GM18861 (cell line): ENCODE measurements around the gene PRKAG2.

Experiments used
- ATAC-seq: cut with Tn5 transposase; IDR thresholded peaks from one replicate; pipeline ENCODE4 v1.9.1; 2021; ENCODE audit not compliant: unreplicated experiment

PRKAG2 gene

DNA sequence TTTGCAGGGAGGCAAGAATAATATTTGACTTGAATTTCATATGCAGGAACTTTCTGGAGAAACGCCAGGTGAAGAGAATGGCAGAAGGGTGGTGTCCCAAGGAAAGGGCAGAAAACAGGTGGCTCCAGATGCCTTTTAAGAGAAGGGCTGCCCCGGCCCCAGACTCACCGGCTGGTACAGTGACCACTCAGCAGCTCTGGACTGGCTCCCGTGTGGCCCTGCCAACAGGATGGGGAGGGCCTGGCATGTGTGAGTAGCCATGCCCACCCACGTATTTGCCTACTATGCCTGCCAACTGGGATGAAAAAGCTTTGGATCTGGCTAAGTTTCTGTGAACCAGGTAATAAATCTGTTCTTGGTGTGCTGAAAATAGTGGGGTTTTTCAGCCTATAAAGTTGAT, 159.5 kb downstream of the PRKAG2 start:
- ATAC-seq = no peak

DNA sequence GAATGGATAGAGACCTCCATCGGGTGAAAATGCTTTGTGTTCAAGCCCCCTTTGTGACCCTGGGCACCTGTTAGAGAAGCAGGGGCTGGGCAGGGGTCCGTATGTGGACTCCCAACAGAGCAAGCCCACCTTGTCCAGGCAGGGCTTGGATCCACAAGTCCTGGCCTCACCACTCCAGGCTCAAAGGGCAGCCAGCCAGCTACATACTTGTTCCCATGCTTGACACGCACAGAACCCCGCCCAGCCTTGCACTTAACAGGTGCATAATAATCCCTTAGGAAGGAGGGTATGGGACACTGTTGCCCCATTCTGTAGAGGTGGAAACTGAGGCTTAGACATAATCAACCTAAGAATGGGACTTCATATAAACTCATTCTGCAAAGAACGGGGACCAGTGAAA, 160.6 kb downstream of the PRKAG2 start:
- ATAC-seq = no peak

DNA sequence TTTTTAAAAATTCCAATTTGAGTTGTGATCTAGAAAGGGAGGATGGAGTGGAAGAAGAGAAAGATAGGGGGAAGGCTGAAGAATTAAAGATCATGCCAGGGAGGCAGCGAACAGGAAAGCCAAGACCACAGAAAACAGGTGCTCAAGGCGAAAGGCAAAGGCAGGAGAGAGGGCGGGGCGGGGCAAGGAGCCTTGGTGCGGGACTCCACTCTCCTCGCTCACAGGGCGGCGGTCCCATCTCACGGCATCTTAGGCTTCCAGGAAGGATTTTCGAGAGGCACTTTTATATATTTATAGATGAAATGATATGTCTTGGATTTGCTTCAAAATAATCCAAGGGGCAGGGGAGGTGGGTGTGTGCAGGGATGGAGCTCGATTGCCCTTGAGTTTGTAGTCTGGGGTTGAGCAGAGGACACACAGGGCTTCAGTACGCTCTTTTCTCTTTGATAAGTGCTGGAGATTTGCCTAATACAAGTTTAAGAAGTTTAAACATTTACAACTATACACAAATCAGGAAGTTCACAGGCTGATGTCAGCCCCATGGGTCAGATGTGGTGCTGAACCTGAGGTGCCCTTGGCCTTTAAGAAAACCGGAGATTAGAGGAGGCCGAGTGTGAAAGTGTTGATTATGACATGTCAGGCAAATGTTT, 161.1 kb downstream of the PRKAG2 start:
- ATAC-seq = no peak

DNA sequence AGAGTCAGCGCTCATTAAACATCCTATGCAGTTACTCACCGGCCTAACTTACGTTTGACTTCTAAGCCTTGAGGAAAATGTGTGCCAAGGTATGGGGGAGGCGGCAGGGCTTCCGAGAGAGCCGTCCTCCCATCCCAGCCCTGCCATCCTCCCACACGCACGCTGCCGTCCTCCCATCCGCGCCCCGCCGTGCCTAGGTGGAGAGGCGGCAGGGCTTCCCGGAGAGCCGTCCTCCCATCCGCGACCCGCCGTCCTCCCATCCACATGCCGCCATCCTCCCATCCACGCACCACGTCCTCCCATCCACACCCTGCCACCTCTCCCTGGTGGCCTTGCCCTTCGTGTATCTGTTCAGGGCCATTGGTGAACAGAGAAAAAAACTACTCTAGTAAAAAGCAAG, 162.7 kb downstream of the PRKAG2 start:
- ATAC-seq = no peak

DNA sequence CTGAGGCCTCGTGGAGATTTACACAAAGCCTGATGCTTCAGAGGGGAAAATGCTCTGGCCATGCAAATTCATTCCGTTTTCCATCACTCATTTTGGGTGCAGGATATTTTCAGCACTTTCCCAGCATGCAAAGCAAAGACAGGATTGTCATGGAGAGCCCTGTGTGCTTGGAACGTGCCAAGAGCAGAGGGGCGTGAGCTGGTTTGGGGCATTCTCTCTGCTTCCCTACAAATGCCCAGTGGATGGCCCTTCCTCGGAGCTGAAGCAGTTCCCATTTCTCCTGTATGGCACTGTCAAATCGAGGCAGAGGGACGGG, 164.1 kb downstream of the PRKAG2 start:
- ATAC-seq = no peak

DNA sequence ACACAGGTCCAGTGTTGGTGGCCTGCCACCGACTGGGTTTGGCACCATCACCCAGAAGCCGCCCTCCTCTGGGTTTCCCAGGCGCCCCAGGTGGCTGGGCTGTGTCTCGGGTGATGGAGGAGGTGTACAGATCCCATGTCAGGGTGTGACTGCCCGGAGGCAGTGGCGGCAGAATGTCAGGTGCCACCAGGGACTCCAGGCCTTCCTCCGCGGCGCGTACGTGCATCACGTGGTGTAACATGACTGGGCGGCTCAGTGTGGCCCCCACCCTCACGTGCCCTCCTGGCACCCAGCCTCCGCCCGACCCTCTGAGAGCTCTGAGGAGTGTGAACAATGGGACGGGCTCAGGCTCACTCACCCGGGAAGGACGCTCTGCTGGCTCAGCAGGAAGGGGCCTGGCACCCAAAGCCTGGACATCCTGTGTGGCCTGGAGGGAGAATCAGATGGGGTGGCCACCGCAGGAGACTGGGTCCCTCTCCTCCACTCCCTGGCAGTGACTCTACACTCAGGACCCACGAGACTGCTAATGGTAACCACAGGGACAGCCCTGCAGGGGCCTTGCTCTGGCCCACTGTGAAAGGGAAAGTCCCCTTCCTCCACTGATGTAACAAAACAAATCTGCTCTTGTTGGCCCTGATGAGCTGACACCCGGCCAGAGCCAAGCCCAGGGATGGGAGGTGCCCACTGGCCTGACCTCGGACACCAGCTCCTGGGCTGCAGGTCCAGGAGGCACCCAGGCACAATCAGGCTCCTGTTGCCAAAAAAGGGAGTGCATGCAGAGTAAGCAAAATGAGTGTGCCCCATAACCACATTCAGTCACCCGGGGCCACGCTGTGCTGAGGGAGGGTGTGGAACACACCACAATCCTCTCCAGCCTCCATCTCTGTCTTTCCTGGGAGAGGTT, 164.8 kb downstream of the PRKAG2 start:
- no peak for ATAC-seq

DNA sequence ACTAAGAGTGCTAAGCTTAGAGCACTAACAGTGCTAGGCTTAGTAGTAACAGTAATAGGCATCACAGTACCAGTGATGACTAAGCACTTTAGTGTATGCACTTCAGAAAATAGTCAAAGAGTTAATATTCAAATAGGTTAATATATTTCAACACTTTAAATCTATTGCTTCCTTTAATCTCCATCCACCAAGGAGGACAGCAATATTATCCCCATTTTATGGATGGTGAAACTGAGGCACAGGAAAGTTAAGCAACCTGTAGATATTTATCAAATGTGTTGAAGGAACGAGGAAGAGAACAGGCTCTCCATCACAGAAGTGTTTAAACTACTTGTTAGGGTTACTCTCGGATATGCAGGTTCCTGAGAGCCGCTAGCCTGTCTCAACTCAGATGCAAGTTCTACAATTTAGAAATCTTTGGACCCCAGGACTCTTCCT, 165.5 kb downstream of the PRKAG2 start:
- no peak for ATAC-seq

DNA sequence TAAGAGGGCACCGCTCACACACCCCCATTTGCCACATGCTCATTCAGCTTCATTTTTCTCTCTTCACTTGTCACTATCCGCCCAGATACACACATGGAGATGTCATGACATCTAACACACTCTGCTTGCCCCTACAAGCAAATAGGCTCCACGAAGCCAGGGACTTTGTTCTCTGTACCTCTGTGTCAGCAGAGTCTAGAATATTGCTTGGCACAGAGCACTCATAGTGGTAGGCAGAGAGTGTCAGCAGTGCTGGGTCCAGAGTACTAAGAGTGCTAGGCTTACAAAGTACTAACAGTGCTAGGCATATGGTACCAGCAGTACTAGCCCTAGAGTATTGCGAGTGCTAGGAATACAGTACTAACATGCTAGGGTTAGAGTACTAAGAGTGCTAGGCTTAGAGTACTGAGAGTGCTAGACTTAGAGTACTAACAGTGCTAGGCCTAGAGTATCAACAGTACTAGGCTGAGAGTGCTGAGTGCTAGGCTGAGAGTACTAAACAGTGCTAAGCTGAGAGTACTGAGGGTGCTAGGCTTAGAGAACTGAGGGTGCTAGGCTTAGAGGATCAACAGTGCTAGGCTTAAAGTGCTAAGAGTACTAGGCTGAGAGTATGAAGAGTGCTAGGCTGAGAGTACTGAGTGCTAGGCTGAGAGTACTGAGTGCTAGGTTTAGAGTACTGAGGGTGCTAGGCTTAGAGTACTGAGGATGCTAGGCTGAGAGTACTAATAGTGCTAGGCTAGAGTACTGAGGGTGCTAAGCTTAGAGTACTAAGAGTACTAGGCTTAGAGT, 166.1 kb downstream of the PRKAG2 start:
- no peak for ATAC-seq

DNA sequence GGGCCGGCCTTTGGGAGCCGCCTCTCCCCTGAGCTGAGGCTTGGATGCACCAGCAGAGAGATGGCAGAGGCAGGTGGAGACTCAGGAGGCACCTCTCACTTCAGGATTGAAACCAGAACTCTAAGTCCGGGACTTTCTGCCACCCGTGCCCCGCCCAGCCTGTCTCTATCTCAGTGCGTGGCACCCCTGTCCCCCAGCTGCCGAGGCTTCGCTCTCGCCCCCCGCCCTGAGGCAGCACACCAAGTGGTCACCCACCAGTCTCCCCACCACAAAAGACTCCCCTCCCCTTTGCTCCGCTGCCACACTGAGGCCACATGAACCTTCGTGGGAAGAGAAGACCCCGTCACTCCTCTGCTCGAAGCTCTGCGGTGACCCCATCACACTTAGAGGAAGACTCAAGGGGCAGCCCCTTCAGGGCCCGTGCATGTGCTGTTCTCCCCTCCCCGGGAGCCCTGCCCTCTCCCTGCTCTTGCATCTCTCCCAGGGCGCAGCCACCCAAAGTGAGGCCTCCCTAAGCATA, 166.7 kb downstream of the PRKAG2 start:
- ATAC-seq = no peak

DNA sequence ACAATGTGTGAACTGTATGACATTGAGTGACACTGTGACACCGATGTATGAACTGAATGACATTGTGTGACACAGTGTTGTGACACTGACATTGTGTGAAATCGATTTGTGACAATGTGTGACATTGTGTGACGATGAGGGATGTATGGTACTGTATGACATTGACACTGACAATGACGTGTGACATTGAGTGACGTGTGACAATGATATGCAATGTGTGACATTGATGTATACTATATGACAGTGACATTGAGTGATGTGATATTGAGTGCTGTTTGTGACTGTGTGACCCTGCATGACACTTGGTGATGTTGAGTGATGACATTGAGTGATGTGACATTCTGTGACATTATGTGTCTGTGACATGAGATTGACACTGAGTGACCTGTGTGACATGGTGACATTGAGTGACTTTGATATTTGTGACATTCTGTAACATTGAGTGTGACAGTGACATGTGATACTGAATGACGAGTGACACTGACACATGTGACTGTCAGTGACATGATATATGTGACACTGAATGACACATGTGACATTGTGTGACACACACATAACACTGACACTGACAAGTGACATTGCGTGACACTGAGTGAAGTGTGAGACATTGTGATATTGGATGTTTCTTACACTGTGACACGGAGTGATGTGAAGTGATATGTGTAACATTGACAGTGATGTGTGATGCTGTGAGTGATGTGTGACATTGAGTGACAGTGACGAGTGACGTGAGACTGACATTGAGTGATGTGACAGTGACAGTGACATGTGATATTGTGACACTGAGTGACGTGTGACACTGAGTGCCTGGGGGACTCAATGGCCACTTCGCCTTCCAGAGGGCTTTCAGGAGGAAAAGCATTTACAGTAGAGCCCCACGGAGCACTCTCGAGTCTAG, 167.5 kb downstream of the PRKAG2 start:
- ATAC-seq = no peak

DNA sequence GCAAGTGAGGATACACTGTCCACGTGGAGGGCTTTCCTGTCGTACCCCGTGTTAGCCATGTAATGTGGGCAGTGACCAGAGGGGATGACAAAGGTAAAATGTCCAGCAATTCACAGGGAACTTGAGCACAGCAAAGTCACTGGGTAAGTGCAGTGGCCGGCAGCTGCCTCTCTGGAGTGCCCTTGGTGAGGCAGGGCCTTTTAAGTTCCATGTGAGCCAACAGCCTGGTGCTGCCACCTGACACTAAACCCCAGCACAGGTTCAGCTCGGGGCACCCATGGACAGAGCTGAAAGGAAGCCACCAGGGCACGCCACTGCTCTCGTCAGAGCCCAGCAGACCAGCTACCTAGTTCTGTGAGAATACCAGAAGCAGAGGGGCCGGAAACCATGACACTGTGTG, 168.3 kb downstream of the PRKAG2 start:
- ATAC-seq = no peak

DNA sequence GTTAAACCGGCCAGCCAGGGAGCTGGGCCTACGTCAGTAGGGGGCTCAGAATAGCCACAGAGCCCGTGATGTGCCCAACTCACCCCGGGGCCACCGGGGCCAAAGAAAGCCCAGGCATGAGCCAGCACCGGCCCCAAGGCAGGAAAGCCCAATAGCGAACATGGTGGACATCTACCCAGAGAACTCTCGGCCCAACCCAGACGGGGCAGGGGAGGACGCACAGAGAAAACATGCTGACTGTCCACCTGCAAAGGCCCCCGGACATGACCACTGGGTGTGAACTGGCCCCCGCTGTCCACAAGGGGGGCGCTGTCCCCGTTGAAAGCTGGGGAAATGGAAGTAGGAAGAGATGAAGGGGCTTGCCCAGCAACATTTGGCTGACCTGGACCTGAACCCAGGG, 169.2 kb downstream of the PRKAG2 start:
- ATAC-seq = no peak

DNA sequence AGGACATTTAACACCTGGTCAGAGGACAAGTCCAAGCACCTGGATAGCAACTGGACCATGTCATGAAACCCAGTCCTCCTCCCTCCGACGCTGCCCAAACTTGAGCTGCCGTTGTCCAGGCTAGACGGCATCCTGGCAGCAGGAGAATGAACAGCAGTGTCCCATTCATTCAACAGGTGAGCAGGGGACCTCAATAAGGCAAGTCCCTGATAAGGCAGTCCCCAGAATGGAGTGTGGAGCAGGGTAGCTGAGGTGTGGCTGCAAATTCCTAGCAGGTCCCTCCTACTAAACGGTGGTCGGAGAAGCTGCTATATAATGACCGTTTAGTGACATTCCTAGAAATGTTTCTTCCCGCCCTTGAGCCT, 169.8 kb downstream of the PRKAG2 start:
- ATAC-seq = no peak

DNA sequence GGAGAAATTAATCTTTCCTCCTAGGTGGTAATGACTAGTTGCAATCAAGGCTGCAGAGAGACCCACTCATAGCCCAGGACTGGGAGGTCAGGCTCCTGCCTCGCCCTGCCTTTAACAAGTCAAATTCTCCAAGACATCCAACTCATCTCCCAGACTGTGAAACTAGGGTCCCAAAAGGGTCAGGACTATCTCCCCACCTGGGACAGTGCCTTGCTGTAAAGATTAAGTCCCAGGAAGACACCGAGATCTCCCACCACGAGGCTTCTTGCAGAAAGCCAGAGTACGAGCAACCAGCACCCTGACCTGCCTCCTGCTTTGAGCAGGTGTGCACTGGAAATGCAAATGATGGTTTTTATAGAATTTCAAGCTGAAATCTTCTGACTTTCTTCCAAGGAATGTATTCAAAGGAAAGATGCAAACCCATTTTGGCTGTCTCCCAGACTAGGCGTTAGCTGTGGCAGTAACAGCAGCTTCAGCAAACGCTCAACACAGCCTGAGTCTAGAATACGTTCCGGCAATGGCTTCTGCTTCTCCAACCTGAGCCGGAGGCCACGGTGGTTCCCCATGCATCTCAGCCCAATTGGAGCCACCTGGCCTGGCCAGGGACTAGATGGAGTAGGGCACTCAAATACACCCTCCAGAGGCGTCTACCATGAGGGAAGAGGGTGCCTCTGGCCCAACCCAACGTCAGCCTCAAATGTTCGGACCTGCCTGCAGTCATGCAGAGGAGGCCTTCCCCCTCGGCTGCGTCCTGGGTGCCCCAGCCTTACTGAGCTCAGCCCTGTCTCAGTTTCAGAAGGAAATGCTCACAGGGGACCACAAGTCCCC, 170.4 kb downstream of the PRKAG2 start:
- no peak for ATAC-seq

DNA sequence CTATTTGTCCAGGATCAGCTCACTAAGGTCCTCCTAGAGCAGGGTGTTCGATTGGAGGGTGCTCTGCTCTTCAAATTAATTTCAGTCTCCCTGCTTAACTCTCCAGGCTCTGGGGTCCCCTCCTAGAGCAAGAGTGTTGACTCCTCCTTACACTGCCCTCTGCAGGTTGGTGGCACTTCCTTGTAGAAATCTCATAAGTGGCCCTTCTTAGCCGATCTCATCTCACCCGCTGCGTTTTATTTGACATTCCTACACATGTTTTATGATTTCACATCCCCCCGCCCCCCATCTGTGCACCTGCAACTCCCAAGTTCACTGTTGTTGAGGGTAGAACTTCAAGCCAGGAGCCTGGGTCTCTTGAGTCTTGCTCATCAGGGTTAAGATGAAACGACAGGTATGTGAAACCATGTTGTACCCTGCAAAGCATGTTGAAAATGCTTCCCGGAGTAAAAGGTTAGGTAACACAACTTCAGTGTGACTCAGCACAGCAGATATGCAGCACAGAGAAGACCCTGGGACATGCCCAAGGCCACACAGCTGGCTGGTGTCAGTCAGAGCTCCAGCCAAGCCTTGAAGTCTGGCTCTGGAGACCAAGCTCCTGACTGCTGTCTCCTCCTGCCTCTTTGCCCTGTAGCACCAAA, 171.2 kb downstream of the PRKAG2 start:
- ATAC-seq = no peak

DNA sequence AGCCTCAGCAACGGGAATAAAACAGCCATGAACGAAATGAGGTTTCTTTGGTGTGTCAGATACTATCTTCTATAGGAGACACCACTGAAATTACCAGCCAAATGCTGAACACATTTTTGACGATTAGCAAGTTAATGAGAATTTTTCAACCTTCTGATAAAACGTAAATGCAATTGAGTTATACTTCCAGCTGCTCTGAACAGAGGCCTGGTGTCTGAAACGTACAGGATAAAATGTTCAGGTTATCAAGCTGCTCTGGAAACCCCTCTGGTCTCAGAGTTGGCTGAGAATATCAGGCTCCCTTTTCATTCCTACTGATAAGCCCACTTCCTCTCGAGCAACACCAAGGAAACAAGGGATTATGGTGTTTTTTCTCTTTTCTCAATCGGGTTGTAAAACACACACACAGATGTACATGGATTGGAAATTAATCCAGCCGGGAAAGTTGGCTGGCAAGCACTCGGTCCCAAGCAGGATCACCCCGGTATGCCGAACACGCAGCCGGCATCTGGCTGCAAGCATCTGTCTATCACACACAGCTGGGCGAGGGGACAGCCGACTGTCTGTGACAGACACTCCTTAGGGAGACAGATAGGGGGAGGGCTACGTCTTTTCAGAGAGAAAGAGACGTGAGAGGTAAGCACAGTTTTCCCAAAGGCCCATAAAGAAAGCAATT, 171.8 kb downstream of the PRKAG2 start:
- no peak for ATAC-seq

DNA sequence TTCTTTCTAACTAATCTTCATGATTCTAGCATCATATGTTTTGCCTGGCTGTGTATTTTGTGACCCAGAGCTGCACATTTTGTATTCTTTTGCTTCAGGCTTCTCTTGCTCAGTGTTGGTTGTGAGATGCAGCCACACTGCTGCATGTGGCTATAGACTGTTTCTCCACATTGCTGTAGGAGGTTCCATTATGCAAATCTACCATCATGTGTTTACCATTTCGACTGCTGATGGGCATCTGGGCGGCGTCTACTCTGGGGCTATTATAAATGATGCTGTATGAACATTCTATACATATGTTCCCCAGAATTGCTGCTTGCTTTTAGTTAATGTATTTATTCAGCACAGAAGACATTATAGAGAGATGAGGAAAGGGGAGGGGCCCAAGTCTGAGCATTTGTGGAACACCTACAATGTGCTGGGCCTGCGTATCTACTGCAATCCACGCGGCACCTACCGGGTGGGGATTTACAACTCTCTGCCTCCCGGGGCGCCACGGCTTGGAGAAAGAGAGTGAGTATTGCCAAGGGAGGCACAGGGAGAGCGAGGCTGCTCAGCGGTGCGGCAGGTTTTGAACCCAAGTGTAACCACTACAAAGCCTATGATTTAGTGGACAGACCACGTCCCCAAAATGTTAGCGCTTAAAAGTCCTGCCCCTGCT, 172.5 kb downstream of the PRKAG2 start:
- ATAC-seq = no peak

DNA sequence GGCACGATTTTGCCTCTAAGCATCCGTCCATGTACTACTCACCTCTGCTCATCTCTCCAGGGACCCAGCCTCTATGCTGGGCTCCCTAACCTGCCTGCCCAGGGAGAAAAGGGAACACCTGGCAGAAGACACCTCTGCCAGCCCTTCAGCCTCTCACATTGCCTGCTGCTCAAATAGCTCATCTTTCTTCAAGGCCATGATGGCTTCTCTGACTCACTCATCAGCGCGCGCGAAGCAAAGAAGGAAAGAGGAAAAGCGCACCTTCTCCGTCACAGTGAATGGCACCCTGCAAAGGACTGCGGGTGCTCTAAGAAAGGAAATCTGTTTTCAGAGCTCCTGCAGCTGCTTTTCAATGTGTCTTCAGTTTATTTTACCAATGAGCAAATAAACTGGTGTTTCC, 174.0 kb downstream of the PRKAG2 start:
- ATAC-seq = no peak
